Measurements from ENCODE around the gene ACSM6. TPM values are rescaled to one million over a fixed set of nuclear protein-coding genes. Genes with fewer than 3 reads are reported as not detected.

ACSM6 gene
- total and polyA plus RNA-seq, 11 donors: 0.20 to 0.25 TPM; not detected in 9

DNA sequence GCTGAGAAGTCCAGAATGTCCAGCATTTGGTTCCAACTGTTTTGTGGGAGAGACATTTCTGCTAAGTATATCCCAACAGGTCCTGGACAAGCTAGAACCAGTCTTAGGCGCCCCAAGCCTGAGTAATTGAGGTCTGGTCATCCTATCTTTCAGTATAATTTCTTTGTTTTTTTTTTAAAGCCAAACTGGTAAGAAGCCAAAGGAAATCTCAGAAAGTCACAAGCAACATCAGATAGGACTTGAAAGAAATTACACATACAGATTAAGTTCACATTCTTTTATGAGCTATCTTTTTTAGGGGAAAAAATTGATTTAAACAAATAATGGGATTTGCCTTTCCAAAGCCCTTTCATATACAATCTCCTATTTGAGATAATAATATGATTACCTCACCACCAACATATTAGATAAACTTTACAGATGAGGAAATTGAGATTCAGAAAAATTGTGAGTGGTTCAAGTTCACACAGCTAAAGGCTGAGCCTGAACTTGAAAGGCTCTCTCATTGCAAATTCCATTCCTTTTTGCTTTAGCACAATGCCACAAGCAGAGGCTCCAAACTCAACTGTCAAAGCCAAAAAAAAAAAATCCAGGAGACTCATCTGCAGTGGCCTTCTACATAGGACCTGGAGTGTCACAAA is 81.8 kb downstream of the ACSM6 start:
- intact Hi-C loops (cut with DNase I): no loop called here

DNA sequence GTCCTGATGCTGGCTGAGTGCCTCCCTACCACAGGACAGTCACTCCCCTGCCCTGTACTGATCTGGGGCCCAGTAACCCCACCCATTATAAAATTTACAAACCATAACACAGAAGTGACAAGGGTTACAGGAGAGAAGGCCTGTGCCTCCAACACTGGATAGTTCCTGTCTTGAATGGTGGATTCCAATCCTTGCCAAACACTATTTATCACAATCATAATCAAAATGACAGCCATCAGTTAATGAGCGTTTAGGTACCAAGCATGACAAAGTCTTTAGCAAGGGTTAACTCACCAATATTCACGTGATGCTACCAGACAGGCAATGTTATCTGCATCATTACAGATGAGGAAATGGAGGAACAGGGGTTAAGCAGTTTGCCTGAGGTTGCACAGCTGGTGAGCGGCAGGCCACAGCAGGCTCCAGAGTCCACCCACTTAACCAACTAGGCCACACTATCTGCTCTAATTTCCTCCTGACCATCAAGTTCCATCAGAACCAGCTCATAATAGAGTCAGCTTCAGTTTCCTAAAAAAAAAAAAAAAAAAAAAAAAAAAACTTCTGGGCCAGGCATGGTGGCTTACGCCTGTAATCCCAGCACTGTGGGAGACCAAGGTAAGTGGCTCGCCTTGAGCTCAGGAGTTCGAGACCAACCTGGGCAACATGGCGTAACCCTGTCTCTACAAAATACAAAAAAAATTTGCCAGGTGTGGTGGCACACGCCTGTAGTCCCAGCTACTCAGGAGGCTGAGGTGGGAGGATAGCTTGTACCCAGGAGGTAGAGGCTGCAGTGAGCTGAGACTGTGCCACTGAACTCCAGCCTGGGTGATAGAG is 82.5 kb downstream of the ACSM6 start:
- no peaks in the 10 kb centered on the region for H3K9me3 ChIP-seq
- 71 to 77% (median 75%) methylated on average over 8 of the region's 8 CpGs for WGBS, 4 donors
- peak overlapping the region; percentile 44 to 88 (median 78) for H3K27ac ChIP-seq
- ATAC-seq: peak; percentile 17 to 63 (median 50)
- no peak overlapping the region for H3K4me3 ChIP-seq
- H3K27me3 ChIP-seq: no peaks in the 10 kb centered on the region
- H3K4me1 ChIP-seq: peaks cover 18 to 100% (median 88%) of the 10 kb centered on the region in 12 donors
- DNase-seq: no peak
- TF ChIP-seq, protein P1, sequence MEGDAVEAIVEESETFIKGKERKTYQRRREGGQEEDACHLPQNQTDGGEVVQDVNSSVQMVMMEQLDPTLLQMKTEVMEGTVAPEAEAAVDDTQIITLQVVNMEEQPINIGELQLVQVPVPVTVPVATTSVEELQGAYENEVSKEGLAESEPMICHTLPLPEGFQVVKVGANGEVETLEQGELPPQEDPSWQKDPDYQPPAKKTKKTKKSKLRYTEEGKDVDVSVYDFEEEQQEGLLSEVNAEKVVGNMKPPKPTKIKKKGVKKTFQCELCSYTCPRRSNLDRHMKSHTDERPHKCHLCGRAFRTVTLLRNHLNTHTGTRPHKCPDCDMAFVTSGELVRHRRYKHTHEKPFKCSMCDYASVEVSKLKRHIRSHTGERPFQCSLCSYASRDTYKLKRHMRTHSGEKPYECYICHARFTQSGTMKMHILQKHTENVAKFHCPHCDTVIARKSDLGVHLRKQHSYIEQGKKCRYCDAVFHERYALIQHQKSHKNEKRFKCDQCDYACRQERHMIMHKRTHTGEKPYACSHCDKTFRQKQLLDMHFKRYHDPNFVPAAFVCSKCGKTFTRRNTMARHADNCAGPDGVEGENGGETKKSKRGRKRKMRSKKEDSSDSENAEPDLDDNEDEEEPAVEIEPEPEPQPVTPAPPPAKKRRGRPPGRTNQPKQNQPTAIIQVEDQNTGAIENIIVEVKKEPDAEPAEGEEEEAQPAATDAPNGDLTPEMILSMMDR (IDR thresholded peaks at IDR 0.05): no peak
- TF ChIP-seq POLR2A (IDR thresholded peaks at IDR 0.05): no peak
- H3K36me3 ChIP-seq: peaks cover 0 to 2% (median 0%) of the 10 kb centered on the region in 9 donors
- intact Hi-C loops (cut with DNase I): no loop called here

More for the DNA sequence above, 81.8 kb downstream of the ACSM6 start:
- Histone ChIP-seq H3K4me1 (peaks cover 18 to 95% (median 82%) of the 10 kb centered on the region in 12 donors), H3K27me3 (no peaks in the 10 kb centered on the region), H3K9me3 (no peaks in the 10 kb centered on the region), H3K4me3 (no peak overlapping the region), H3K27ac (peak overlapping the region; percentile 44 to 88 (median 78)), H3K36me3 (peaks cover 0 to 10% (median 6%) of the 10 kb centered on the region in 9 donors)
- WGBS, 4 donors: 54 to 78% (median 65%) methylated on average over 1 of the region's 1 CpG
- TF ChIP-seq POLR2A (IDR thresholded peaks at IDR 0.05): no peak
- TF ChIP-seq, protein P1 (IDR thresholded peaks at IDR 0.05): no peak
- DNase-seq (no peak), ATAC-seq (peak in 1 of 4 donors; percentile 38)

DNA sequence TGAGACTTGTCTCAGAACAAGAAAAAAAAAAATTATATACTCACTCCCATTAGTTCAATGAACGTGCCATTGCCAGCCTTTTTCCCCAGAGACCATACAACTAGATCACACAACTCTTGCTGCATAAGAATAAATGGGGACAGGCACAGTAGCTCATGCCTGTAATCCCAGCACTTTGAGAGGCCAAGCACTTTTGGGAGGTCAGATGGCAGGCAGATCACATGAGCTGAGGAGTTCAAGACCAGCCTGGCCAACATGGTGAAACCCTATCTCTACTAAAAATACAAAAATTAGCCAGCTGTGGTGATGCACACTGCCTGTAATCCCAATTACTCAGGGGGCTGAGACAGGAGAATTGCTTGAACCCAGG is 83.1 kb downstream of the ACSM6 start:
- 17 to 54% (median 29%) methylated on average over 1 of the region's 1 CpG for WGBS, 4 donors
- Histone ChIP-seq H3K9me3 (no peaks in the 10 kb centered on the region), H3K4me3 (no peak overlapping the region), H3K36me3 (peaks cover 0 to 3% (median 0%) of the 10 kb centered on the region in 9 donors), H3K4me1 (peaks cover 18 to 100% (median 92%) of the 10 kb centered on the region in 12 donors), H3K27me3 (no peaks in the 10 kb centered on the region), H3K27ac (peak overlapping the region in 11 of 12 donors; percentile 11 to 85 (median 74))
- ATAC-seq (no peak), DNase-seq (no peak)
- intact Hi-C loops (cut with DNase I): no loop called here
- TF ChIP-seq, protein P1 (IDR thresholded peaks at IDR 0.05): no peak
- TF ChIP-seq POLR2A (IDR thresholded peaks at IDR 0.05): no peak

DNA sequence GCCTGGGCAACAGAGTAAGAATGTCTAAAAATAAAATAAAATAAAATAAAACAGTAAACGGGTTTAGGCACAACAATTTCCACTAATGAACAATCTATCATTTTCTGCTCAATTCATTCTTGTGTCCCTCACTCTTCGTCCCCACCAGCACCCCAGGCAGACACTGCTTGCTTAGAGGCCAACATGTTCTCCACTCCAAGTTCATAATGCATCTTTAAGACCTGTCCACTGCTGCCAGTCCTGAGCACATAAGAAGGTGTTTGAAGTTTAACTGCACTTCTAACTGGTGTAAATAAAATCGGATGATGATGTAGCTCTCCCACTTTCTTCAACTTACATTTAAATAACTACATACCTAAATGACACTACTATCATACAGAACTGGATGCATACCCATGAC is 83.6 kb downstream of the ACSM6 start:
- WGBS, 4 donors: 59 to 70% (median 64%) methylated on average over 3 of the region's 3 CpGs
- ATAC-seq (no peak), DNase-seq (no peak)
- H3K36me3 ChIP-seq: peaks cover 0 to 5% (median 0%) of the 10 kb centered on the region in 9 donors
- peaks cover 18 to 98% (median 90%) of the 10 kb centered on the region in 12 donors for H3K4me1 ChIP-seq
- TF ChIP-seq, protein P1 (IDR thresholded peaks at IDR 0.05): no peak
- no peak for TF ChIP-seq POLR2A (IDR thresholded peaks at IDR 0.05)
- peak overlapping the region in 9 of 12 donors; percentile 8 to 85 (median 50) for H3K27ac ChIP-seq
- H3K27me3 ChIP-seq: no peaks in the 10 kb centered on the region
- H3K4me3 ChIP-seq: no peak overlapping the region
- H3K9me3 ChIP-seq: no peaks in the 10 kb centered on the region
- intact Hi-C loops (cut with DNase I): no loop called here

Data from heart left ventricle (tissue), 16 donors.